GM12878 (cell line): ENCODE data around the gene AP5B1. TPM values are rescaled to one million over a fixed set of nuclear protein-coding genes. Genes with fewer than 3 reads are reported as not detected.

Source experiments
- ATAC-seq: fragments of 200-7000 bp; cut with Tn5 transposase; 3 replicates; pipeline ENCODE4 v1.9.1; 2020; ENCODE audit warnings: mild to moderate bottlenecking, moderate library complexity
- BruUV-seq: library from RNA; stranded (reverse); fragments of 400-500 nt; replicated peaks from 2 replicates; lab custom pipeline; 2021; lab: Mats Ljungman, UMichigan
- CTCF ChIA-PET: fragments of 300-600 bp; sonication (Branson Sonifier 250); formaldehyde crosslinking; extraction: SDS; loops from one replicate; lab custom pipeline; 2021; ENCODE audit warnings: inconsistent platforms; lab: Yijun Ruan, JAX
- POLR2A ChIA-PET: fragments of 350-600 bp; formaldehyde crosslinking; extraction: SDS; loops from one replicate; lab custom pipeline; 2021; ENCODE audit warnings: inconsistent platforms; lab: Charles Lee
- RAD21 ChIA-PET: fragments of 300-600 bp; sonication (Branson Sonifier 250); formaldehyde crosslinking; loops from one replicate; lab custom pipeline; 2023; ENCODE audit warnings: antibody characterized with exemption; ENCODE audit not compliant: unreplicated experiment; lab: Charles Lee
- SMC1A ChIA-PET: fragments of 300-600 bp; sonication (Branson Sonifier 250); formaldehyde crosslinking; loops from one replicate; lab custom pipeline; 2023; ENCODE audit not compliant: unreplicated experiment, uncharacterized antibody; lab: Charles Lee
- DNase-seq: peaks from one replicate; pipeline ENCODE4 v3.0.0-alpha.2; 2011; ENCODE audit warnings: low read depth, low spot score
- FAIRE-seq: peaks from 3 replicates; lab custom pipeline; 2011; peaks lifted over from hg19 to GRCh38; lab: Jason Lieb, UNC
- H2AFZ ChIP-seq: 2 replicates; pipeline ENCODE4 v1.6.0; 2011; ENCODE audit warnings: low read depth, low read length, control low read depth; ENCODE audit not compliant: control insufficient read depth
- H3K27ac ChIP-seq: 2 replicates; pipeline ENCODE4 v1.5.1; 2011; ENCODE audit warnings: control low read depth; ENCODE audit not compliant: control insufficient read depth, insufficient read depth
- H3K27me3 ChIP-seq, 2 experiments: replicated peaks in 1 of 2; 2 replicates each; pipeline versions ENCODE4 v1.6.0 to v1.6.1; 2011; ENCODE audit warnings: low read length in 1 of 2; ENCODE audit not compliant: control insufficient read depth in 2 of 2, insufficient read depth in 2 of 2
- H3K36me3 ChIP-seq, 2 experiments: 2 replicates each; pipeline ENCODE4 v1.5.1; 2011; ENCODE audit warnings: low read length in 1 of 2; ENCODE audit not compliant: control insufficient read depth in 2 of 2, insufficient read depth in 2 of 2
- H3K4me1 ChIP-seq: 2 replicates; pipeline ENCODE4 v1.6.1; 2011; ENCODE audit warnings: mild to moderate bottlenecking, low read length, moderate library complexity, mixed read lengths; ENCODE audit not compliant: control insufficient read depth, insufficient read depth
- H3K4me2 ChIP-seq: 2 replicates; pipeline ENCODE4 v1.6.0; 2011; ENCODE audit warnings: control low read depth; ENCODE audit not compliant: control insufficient read depth, insufficient read depth
- H3K4me3 ChIP-seq: fragments of 200-600 bp; sonication (generic); 2 replicates; pipeline ENCODE4 v1.5.1; 2016
- H3K79me2 ChIP-seq: 2 replicates; pipeline ENCODE4 v1.6.0; 2011; ENCODE audit warnings: low read length; ENCODE audit not compliant: control insufficient read depth, insufficient read depth
- H3K9ac ChIP-seq: 2 replicates; pipeline ENCODE4 v1.8.0; 2011; ENCODE audit warnings: low read length, control low read depth, mixed read lengths; ENCODE audit not compliant: control insufficient read depth, insufficient read depth
- H3K9me3 ChIP-seq: replicated peaks from 3 replicates; pipeline ENCODE4 v1.5.1; 2011; ENCODE audit warnings: mild to moderate bottlenecking, low read length; ENCODE audit not compliant: control insufficient read depth, insufficient read depth
- H4K20me1 ChIP-seq: 2 replicates; pipeline ENCODE4 v1.6.0; 2011; ENCODE audit not compliant: control insufficient read depth, insufficient read depth
- CHD2 ChIP-seq: IDR thresholded peaks from 2 replicates; pipeline ENCODE4 v1.6.1; 2011; ENCODE audit warnings: low read depth, low read length, improper control_type of control experiment, borderline replicate concordance
- CREB1 ChIP-seq: IDR thresholded peaks from 2 replicates; pipeline ENCODE4 v1.6.1; 2012; ENCODE audit warnings: low read depth, mild to moderate bottlenecking, inconsistent platforms
- EZH2 ChIP-seq: IDR thresholded peaks from 2 replicates; pipeline ENCODE4 v1.6.1; 2012; ENCODE audit warnings: low read depth, mild to moderate bottlenecking, control low read depth, inconsistent platforms, low read length, borderline replicate concordance; ENCODE audit not compliant: control insufficient read depth
- FOS ChIP-seq: IDR thresholded peaks from 3 replicates; pipeline ENCODE4 v1.6.1; 2011; ENCODE audit warnings: borderline replicate concordance; ENCODE audit not compliant: insufficient read length; ENCODE audit errors: extremely low read depth
- FOXM1 ChIP-seq: IDR thresholded peaks from 2 replicates; pipeline ENCODE4 v1.6.1; 2012; ENCODE audit warnings: low read depth, mild to moderate bottlenecking, inconsistent platforms, low read length, moderate library complexity
- HDAC6 ChIP-seq: fragments of 200-600 bp; sonication (generic); IDR thresholded peaks from one replicate; pipeline ENCODE4 v1.8.0; 2017; ENCODE audit warnings: antibody characterized with exemption; ENCODE audit not compliant: unreplicated experiment
- NBN ChIP-seq: fragments of 450-650 bp; IDR thresholded peaks from 2 replicates; pipeline ENCODE4 v1.6.1; 2016
- NFXL1 ChIP-seq: fragments of 450-650 bp; IDR thresholded peaks from 2 replicates; pipeline ENCODE4 v1.6.1; 2017; ENCODE audit warnings: antibody characterized with exemption, mild to moderate bottlenecking, borderline replicate concordance
- TCF7 ChIP-seq: IDR thresholded peaks from 2 replicates; pipeline ENCODE4 v1.6.1; 2014; ENCODE audit warnings: antibody characterized with exemption, borderline replicate concordance
- WGBS: methylation state at CpG from one replicate; pipeline ENCODE4 v1.1.6; 2016; ENCODE audit warnings: low lambda C conversion rate; ENCODE audit not compliant: insufficient replicate concordance, insufficient coverage; ENCODE audit errors: missing lambda C conversion rate; 5-methylcytosine and 5-hydroxymethylcytosine counted together
- in situ Hi-C: fragments of 300-500 bp; cut with MboI; formaldehyde crosslinking; loops from 9 replicates; pipeline ENCODE4 v1.14.3; 2018; ENCODE audit warnings: mixed read lengths
- intact Hi-C: fragments of 100-400 bp; cut with micrococcal nuclease; formaldehyde crosslinking; loops from one replicate; pipeline ENCODE4 v1.14.2; 2022; ENCODE audit not compliant: unreplicated experiment
- polyA plus RNA-seq, 11 experiments: library from polyadenylated mRNA; depleted of rRNA in 4 of 11; unstranded in 6 of 11; stranded (reverse) in 5 of 11; fragments of >200 nt; fragmentation: Nextera tagmentation in 4 of 11; fragmentation: Illumina TruSeq in 1 of 11; extraction: Ambion mirVana in 4 of 11; extraction: Trizol in 1 of 11; gene quantifications; 1 replicate in 1 of 11; 2 replicates in 10 of 11; pipeline versions ENCODE4 v1.2.1 to v1.2.3, GENCODE V29; 2011 to 2016; ENCODE audit warnings: inconsistent platforms in 2 of 11, missing spikeins in 2 of 11, low read depth in 1 of 11
- total RNA-seq, 4 experiments: library from RNA; depleted of rRNA in 3 of 4; stranded (reverse); fragments of >200 nt in 3 of 4; fragmentation: Illumina TruSeq in 1 of 4; extraction: Trizol in 1 of 4; gene quantifications; 2 replicates each; pipeline versions ENCODE4 v1.2.1 to v1.2.3, GENCODE V29; 2013 to 2021
- TF ChIP-seq, protein P1 (sequence below): IDR thresholded peaks from 2 replicates; pipeline ENCODE4 v1.6.1; 2012; ENCODE audit warnings: low read length, inconsistent platforms
- TF ChIP-seq, protein P2 (sequence below): fragments of 450-650 bp; IDR thresholded peaks from 2 replicates; pipeline ENCODE4 v1.6.1; 2017; ENCODE audit warnings: borderline replicate concordance
- TF ChIP-seq, protein P3 (sequence below): fragments of 450-650 bp; IDR thresholded peaks from 2 replicates; pipeline ENCODE4 v1.6.1; 2018; ENCODE audit warnings: borderline replicate concordance, mild to moderate bottlenecking; ENCODE audit not compliant: partially characterized antibody

AP5B1 gene
- total and polyA plus RNA-seq, 10 of the 15 experiments (the other 5 are each of a cell fraction or from before 2014, with no cell fraction given) = 0.47 to 13.1 (median 4.8) TPM

DNA sequence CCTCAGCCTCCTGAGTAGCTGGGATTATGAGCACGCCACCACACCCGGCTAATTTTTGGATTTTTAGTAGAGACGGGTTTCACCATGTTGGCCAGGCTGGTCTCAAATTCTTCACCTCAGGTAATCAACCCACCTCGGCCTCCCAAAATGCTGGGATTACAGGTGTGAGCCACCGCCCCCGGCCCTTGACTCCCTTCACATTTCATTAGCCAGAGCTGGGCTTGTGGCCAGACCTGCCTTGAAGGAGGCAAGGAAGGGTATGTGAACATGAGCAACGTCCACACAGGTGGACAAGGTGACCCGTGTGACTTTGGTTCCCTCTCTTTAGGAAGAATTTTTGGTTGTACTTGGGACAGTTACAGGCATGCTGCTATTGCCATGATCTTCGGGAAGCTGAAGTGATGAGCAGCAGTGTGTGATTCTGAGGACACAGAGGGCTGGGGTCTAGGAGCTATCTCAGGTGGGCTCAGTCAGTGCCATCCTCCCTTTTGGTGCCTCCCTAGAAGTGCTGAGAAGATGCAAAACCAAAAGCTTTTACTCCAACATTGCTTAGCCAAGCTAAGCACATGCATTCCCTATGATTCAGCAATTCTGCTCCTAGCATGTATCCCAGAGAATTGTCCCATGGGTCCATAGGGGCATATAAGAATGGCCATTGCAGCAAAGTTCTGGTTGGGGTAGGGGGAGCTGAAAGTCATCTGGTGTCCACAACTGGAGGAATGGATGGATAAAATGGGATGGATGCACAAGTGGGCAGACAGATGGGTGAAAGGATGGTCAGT lies 6.1 kb downstream of the AP5B1 start:
- Histone ChIP-seq H3K4me1 (peaks cover 11% of the 10 kb centered on the region), H3K36me3 (peaks cover 3 to 4% of the 10 kb centered on the region in 2 experiments; a peak in 3 of 4 replicates), H3K79me2 (peaks cover 7% of the 10 kb centered on the region), H2AFZ (no peak overlapping the region), H3K27ac (no peak overlapping the region), H3K9me3 (no peaks in the 10 kb centered on the region), H3K4me2 (no peak overlapping the region), H3K4me3 (no peak overlapping the region), H3K9ac (no peak overlapping the region), H4K20me1 (no peaks in the 10 kb centered on the region; the same call in 1 of the 2 replicates), H3K27me3 (no peaks in the 10 kb centered on the region)
- in situ Hi-C loops = loop anchor here (5.0 kb wide), 2 partner anchors 48 to 62 kb away; partner anchors contain the start of gene KAT5
- BruUV-seq = no TSS peak
- intact Hi-C loops = no loop called here
- ChIA-PET POLR2A (interaction anchor here (0.6 to 1.0 kb wide), 2 partner anchors 18 to 64 kb away, joined by 5 to 6 read pairs; no protein-coding TSS in a partner anchor), SMC1A (interaction anchor here (1.4 kb wide), 1 partner anchor 62 kb away, joined by 3 read pairs; the partner anchor contains the start of gene KAT5), CTCF (interaction anchor here (1.1 to 8.7 kb wide), 3 partner anchors 44 to 69 kb away, joined by 4 to 192 read pairs (median 8); partner anchors contain the start of gene KAT5), RAD21 (interaction anchor here (0.8 kb wide), 1 partner anchor 63 kb away, joined by 4 read pairs; the partner anchor contains the start of gene KAT5)
- no peak for ATAC-seq
- no peak for FAIRE-seq
- TF ChIP-seq, protein P1, sequence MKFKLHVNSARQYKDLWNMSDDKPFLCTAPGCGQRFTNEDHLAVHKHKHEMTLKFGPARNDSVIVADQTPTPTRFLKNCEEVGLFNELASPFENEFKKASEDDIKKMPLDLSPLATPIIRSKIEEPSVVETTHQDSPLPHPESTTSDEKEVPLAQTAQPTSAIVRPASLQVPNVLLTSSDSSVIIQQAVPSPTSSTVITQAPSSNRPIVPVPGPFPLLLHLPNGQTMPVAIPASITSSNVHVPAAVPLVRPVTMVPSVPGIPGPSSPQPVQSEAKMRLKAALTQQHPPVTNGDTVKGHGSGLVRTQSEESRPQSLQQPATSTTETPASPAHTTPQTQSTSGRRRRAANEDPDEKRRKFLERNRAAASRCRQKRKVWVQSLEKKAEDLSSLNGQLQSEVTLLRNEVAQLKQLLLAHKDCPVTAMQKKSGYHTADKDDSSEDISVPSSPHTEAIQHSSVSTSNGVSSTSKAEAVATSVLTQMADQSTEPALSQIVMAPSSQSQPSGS = no peak
- TF ChIP-seq EZH2 = no peak
- TF ChIP-seq TCF7 = no peak
- TF ChIP-seq FOXM1 = no peak
- TF ChIP-seq NBN = no peak
- TF ChIP-seq CREB1 = no peak
- TF ChIP-seq HDAC6 = no peak
- TF ChIP-seq FOS = no peak
- TF ChIP-seq, protein P2, sequence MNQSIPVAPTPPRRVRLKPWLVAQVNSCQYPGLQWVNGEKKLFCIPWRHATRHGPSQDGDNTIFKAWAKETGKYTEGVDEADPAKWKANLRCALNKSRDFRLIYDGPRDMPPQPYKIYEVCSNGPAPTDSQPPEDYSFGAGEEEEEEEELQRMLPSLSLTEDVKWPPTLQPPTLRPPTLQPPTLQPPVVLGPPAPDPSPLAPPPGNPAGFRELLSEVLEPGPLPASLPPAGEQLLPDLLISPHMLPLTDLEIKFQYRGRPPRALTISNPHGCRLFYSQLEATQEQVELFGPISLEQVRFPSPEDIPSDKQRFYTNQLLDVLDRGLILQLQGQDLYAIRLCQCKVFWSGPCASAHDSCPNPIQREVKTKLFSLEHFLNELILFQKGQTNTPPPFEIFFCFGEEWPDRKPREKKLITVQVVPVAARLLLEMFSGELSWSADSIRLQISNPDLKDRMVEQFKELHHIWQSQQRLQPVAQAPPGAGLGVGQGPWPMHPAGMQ = no peak
- no peak for TF ChIP-seq CHD2
- TF ChIP-seq, protein P3, sequence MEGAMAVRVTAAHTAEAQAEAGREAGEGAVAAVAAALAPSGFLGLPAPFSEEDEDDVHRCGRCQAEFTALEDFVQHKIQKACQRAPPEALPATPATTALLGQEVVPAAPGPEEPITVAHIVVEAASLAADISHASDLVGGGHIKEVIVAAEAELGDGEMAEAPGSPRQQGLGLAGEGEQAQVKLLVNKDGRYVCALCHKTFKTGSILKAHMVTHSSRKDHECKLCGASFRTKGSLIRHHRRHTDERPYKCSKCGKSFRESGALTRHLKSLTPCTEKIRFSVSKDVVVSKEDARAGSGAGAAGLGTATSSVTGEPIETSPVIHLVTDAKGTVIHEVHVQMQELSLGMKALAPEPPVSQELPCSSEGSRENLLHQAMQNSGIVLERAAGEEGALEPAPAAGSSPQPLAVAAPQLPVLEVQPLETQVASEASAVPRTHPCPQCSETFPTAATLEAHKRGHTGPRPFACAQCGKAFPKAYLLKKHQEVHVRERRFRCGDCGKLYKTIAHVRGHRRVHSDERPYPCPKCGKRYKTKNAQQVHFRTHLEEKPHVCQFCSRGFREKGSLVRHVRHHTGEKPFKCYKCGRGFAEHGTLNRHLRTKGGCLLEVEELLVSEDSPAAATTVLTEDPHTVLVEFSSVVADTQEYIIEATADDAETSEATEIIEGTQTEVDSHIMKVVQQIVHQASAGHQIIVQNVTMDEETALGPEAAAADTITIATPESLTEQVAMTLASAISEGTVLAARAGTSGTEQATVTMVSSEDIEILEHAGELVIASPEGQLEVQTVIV = no peak
- no peak for TF ChIP-seq NFXL1
- WGBS = 84% methylated on average over 9 of the region's 9 CpGs
- no peak for DNase-seq
